K562 (cell line): ENCODE measurements around the gene NENF. TPM values are rescaled to one million over a fixed set of nuclear protein-coding genes. Genes with fewer than 3 reads are reported as not detected.

Experiments used
- ATAC-seq: fragments of 200-7000 bp; cut with Tn5 transposase; 3 replicates; pipeline ENCODE4 v1.9.1; 2020; ENCODE audit warnings: moderate library complexity
- BruUV-seq: library from RNA; stranded (reverse); fragments of 400-500 nt; replicated peaks from 2 replicates; lab custom pipeline; 2021; lab: Mats Ljungman, UMichigan
- CTCF ChIA-PET: fragments of 300-600 bp; formaldehyde crosslinking; extraction: SDS; loops from one replicate; lab custom pipeline; 2021; ENCODE audit warnings: low intra/inter-chr PET ratio; lab: Yijun Ruan, JAX
- POLR2A ChIA-PET: fragments of 300-600, 350-650 bp; sonication (Branson Sonifier 250); formaldehyde crosslinking; extraction: SDS; loops from one replicate; lab custom pipeline; 2021; ENCODE audit warnings: antibody characterized with exemption, inconsistent platforms; lab: Yijun Ruan, JAX
- DNase-seq, 4 experiments: peaks; one replicate each; pipeline versions ENCODE4 v3.0.0 to v3.0.0-alpha.2; 2011 to 2018; ENCODE audit warnings: low spot score in 3 of 4, mixed read lengths in 3 of 4; ENCODE audit errors: extremely low read depth in 1 of 4
- FAIRE-seq: peaks from 2 replicates; lab custom pipeline; 2011; peaks lifted over from hg19 to GRCh38; lab: Jason Lieb, UNC
- H2AFZ ChIP-seq: 2 replicates; pipeline ENCODE4 v1.6.0; 2011; ENCODE audit warnings: low read depth, low read length, control low read depth, inconsistent platforms
- H3K27ac ChIP-seq: fragments of 200-600 bp; 3 replicates; pipeline ENCODE4 v1.8.0; 2011; ENCODE audit warnings: low read depth, mild to moderate bottlenecking, control low read depth, inconsistent platforms, low read length, moderate library complexity, mixed read lengths; ENCODE audit errors: extremely low read depth
- H3K27me3 ChIP-seq, 2 experiments: fragments of 300-600 bp in 1 of 2; 2 replicates in 1 of 2; 3 replicates in 1 of 2; pipeline versions ENCODE4 v1.6.0 to v1.8.0; 2011; ENCODE audit warnings: inconsistent platforms in 2 of 2, low read length in 2 of 2, mild to moderate bottlenecking in 1 of 2, mixed read lengths in 1 of 2, moderate library complexity in 1 of 2; ENCODE audit not compliant: control insufficient read depth in 2 of 2, insufficient read depth in 2 of 2
- H3K36me3 ChIP-seq: fragments of 300-600 bp; 3 replicates; pipeline ENCODE4 v1.8.0; 2011; ENCODE audit warnings: mild to moderate bottlenecking, low read length, inconsistent platforms; ENCODE audit not compliant: control insufficient read depth, insufficient read depth
- H3K4me1 ChIP-seq, 2 experiments: fragments of 200-600 bp in 1 of 2; replicated peaks in 1 of 2; 2 replicates in 1 of 2; 3 replicates in 1 of 2; pipeline versions ENCODE4 v1.5.1 to v1.8.0; 2011; ENCODE audit warnings: inconsistent platforms in 2 of 2, low read length in 2 of 2, mild to moderate bottlenecking in 1 of 2, mixed read lengths in 1 of 2, moderate library complexity in 1 of 2; ENCODE audit not compliant: control insufficient read depth in 2 of 2, insufficient read depth in 2 of 2
- H3K4me2 ChIP-seq: 2 replicates; pipeline ENCODE4 v1.6.1; 2011; ENCODE audit warnings: low read length, control low read depth, inconsistent platforms, mixed read lengths; ENCODE audit not compliant: insufficient read depth
- H3K4me3 ChIP-seq: fragments of 200-600 bp; sonication (generic), shearing (Covaris generic); 2 replicates; pipeline ENCODE4 v1.5.1; 2016; ENCODE audit warnings: control low read depth, inconsistent platforms
- H3K79me2 ChIP-seq: fragments of 200-600 bp; 3 replicates; pipeline ENCODE4 v1.8.0; 2011; ENCODE audit warnings: low read length, inconsistent platforms; ENCODE audit not compliant: control insufficient read depth, insufficient read depth
- H3K9ac ChIP-seq, 2 experiments: 2 replicates each; pipeline versions ENCODE4 v1.6.0 to v1.6.1; 2011; ENCODE audit warnings: low read depth in 2 of 2, low read length in 2 of 2, control low read depth in 1 of 2, inconsistent platforms in 1 of 2, mild to moderate bottlenecking in 1 of 2, mixed read lengths in 1 of 2; ENCODE audit not compliant: insufficient read depth in 1 of 2
- H3K9me1 ChIP-seq: one replicate; pipeline ENCODE4 v1.6.0; 2011; ENCODE audit warnings: inconsistent platforms, mild to moderate bottlenecking, low read length, moderate library complexity; ENCODE audit not compliant: control insufficient read depth, insufficient read depth
- H3K9me3 ChIP-seq: replicated peaks from 2 replicates; pipeline ENCODE4 v1.5.1; 2011; ENCODE audit warnings: low read depth, low read length, inconsistent platforms; ENCODE audit not compliant: control insufficient read depth, insufficient read depth
- H4K20me1 ChIP-seq: replicated peaks from 2 replicates; pipeline ENCODE4 v1.6.1; 2011; ENCODE audit warnings: low read length, inconsistent platforms, mixed read lengths; ENCODE audit not compliant: control insufficient read depth, insufficient read depth
- MCM5 ChIP-seq: fragments of 450-650 bp; IDR thresholded peaks from 2 replicates; pipeline ENCODE4 v1.6.1; 2016; ENCODE audit warnings: low read depth
- PTTG1 ChIP-seq: fragments of 450-650 bp; IDR thresholded peaks from 2 replicates; pipeline ENCODE4 v1.6.1; 2016; ENCODE audit warnings: low read depth, mild to moderate bottlenecking, missing genetic modification characterization, missing compliant biosample characterization
- RBBP5 ChIP-seq: fragments of 200-600 bp; sonication (generic); IDR thresholded peaks from 2 replicates; pipeline ENCODE4 v1.6.1; 2012; ENCODE audit warnings: borderline replicate concordance, mild to moderate bottlenecking, low read length, control low read depth, inconsistent platforms; ENCODE audit not compliant: insufficient read depth, poor library complexity, severe bottlenecking
- SMAD4 ChIP-seq: fragments of 250-450 bp; sonication (Bioruptor Pico); conservative IDR thresholded peaks from 2 replicates; pipeline ENCODE4 v1.8.0; 2021; ENCODE audit warnings: inconsistent platforms, mild to moderate bottlenecking, moderate library complexity
- ZNF232 ChIP-seq: sonication (generic); formaldehyde crosslinking; IDR thresholded peaks from 2 replicates; pipeline ENCODE4 v1.8.0; 2022; ENCODE audit warnings: mild to moderate bottlenecking, missing genetic modification reagents
- WGBS: fragments of 100-300 bp; shearing (Covaris generic); methylation state at CpG from one replicate; pipeline ENCODE4 v1.1.6; 2016; ENCODE audit warnings: low coverage, mixed read lengths; ENCODE audit not compliant: insufficient coverage; ENCODE audit errors: missing lambda C conversion rate; 5-methylcytosine and 5-hydroxymethylcytosine counted together
- in situ Hi-C: fragments of 300-500 bp; cut with MboI; formaldehyde crosslinking; loops from 4 replicates; pipeline ENCODE4 v1.15.0; 2018; ENCODE audit warnings: inconsistent platforms, mixed read lengths
- intact Hi-C: fragments of 100-400 bp; cut with micrococcal nuclease; formaldehyde crosslinking; loops from 2 replicates; pipeline ENCODE4 v1.14.2; 2022
- polyA plus RNA-seq, 8 experiments: library from polyadenylated mRNA; depleted of rRNA in 4 of 8; stranded (reverse) in 5 of 8; unstranded in 3 of 8; fragments of >200 nt; fragmentation: Nextera tagmentation in 2 of 8; fragmentation: Illumina TruSeq in 1 of 8; extraction: Ambion mirVana in 2 of 8; extraction: Trizol in 1 of 8; gene quantifications; 2 replicates each; pipeline versions ENCODE4 v1.2.1 to v1.2.3, GENCODE V29; 2011 to 2014; ENCODE audit warnings: inconsistent platforms in 1 of 8, missing spikeins in 1 of 8
- total RNA-seq, 7 experiments: library from RNA; depleted of rRNA in 6 of 7; stranded (reverse); fragments of >200 nt in 6 of 7; fragmentation: Illumina TruSeq in 2 of 7; extraction: Trizol in 2 of 7; gene quantifications; 2 replicates each; pipeline versions ENCODE4 v1.2.1 to v1.2.3, GENCODE V29; 2011 to 2021; ENCODE audit warnings: low replicate concordance in 1 of 7

NENF gene
- total and polyA plus RNA-seq, 9 of the 15 experiments (the other 6 are each of a cell fraction or from before 2014, with no cell fraction given) = 6.1 to 100 (median 72.8) TPM

- in situ Hi-C loops (no loop called here), intact Hi-C loops (loop anchor here (5.0 kb wide), 1 partner anchor 71 kb away; no protein-coding TSS in a partner anchor)
- ATAC-seq = no peak
- POLR2A ChIA-PET = no interaction called here
- Histone ChIP-seq H2AFZ (no peak overlapping the region), H3K4me1 (peaks cover 10 to 17% of the 10 kb centered on the region in 2 experiments), H3K36me3 (no peaks in the 10 kb centered on the region), H3K9me1 (no peaks in the 10 kb centered on the region), H3K4me3 (no peak overlapping the region), H3K79me2 (no peaks in the 10 kb centered on the region), H3K27ac (no peak overlapping the region), H4K20me1 (no peaks in the 10 kb centered on the region), H3K27me3 (peaks cover 15 to 36% of the 10 kb centered on the region in 2 experiments), H3K4me2 (no peak overlapping the region), H3K9ac (no peak overlapping the region), H3K9me3 (no peaks in the 10 kb centered on the region)
- DNase-seq = no peak
- TF ChIP-seq RBBP5 (no peak), MCM5 (no peak), PTTG1 (tag) (0 out of 2 replicates have a peak, but pooled peaks have one; percentile 2)
- BruUV-seq = no TSS peak
- CTCF ChIA-PET = no interaction called here
- no peak for FAIRE-seq
- WGBS = 22% methylated on average over 4 of the region's 4 CpGs
Observed at GRCh38 chr1:212486619-212486975, 53.9 kb downstream of the NENF start.

GRCh38 chr1:212487286-212487685 is 54.6 kb downstream of the NENF start:
- ChIA-PET POLR2A (interaction anchor here (0.6 to 1.0 kb wide), 2 partner anchors 10 to 102 kb away, joined by 3 to 4 read pairs; no protein-coding TSS in a partner anchor), CTCF (no interaction called here)
- Histone ChIP-seq H2AFZ (no peak overlapping the region), H3K4me1 (peaks cover 10 to 17% of the 10 kb centered on the region in 2 experiments), H4K20me1 (no peaks in the 10 kb centered on the region), H3K36me3 (no peaks in the 10 kb centered on the region), H3K4me2 (no peak overlapping the region), H3K9me1 (no peaks in the 10 kb centered on the region), H3K79me2 (no peaks in the 10 kb centered on the region), H3K27me3 (peaks cover 14 to 36% of the 10 kb centered on the region in 2 experiments), H3K27ac (no peak overlapping the region), H3K9me3 (no peaks in the 10 kb centered on the region), H3K4me3 (no peak overlapping the region), H3K9ac (no peak overlapping the region)
- ATAC-seq (no peak), DNase-seq (no peak), FAIRE-seq (no peak)
- BruUV-seq = no TSS peak
- in situ Hi-C loops = no loop called here
- TF ChIP-seq ZNF232 (no peak), SMAD4 (CRISPR knock-in tag) (peak; percentile 9; the same call in 1 of the 2 replicates)
- intact Hi-C loops = loop anchor here (5.0 kb wide), 1 partner anchor 70 kb away; no protein-coding TSS in a partner anchor
- 53% methylated on average over 2 of the region's 2 CpGs for WGBS
